ENCODE measurements around the gene ALOXE3. TPM values are rescaled to one million over a fixed set of nuclear protein-coding genes. Genes with fewer than 3 reads are reported as not detected.

The ALOXE3 gene
- total RNA-seq, 1 donor from 2014 or later, result not detected

DNA sequence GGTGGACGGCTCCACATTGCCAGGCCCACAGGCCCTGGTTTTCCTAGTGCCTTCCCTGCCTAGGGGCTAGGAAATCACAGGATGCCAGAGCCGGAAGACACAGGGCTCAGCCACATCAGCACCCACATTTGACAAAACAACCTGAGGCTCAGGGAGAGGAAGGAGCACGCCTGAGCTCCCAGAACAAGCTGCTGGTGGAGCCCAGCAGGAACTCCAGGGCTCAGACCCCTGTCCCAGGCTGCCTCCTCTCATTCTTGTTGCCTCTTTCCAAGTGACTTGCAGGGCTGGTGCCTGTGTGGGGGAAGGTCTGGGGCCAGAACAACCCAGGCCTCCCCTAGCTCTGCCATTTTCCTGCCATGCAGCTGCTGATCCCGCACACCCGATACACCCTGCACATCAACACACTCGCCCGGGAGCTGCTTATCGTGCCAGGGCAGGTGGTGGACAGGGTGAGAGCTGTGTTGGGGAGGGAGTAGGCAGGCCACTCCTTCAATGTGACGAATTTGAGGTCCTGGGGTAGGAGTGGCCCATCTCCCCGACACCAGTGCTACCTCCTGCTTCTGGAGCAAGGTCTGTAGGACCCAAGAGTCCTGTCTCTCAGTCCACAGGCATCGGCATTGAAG is 71.9 kb downstream of the ALOXE3 start:
- H3K4me1 Mint-ChIP-seq, result no peaks in the 10 kb centered on the region
- H3K9ac ChIP-seq, result no peak overlapping the region
- H3K9me3 ChIP-seq (ENCODE audit: low read depth), result no peaks in the 10 kb centered on the region
- no peaks in the 10 kb centered on the region for H3K4me1 ChIP-seq
- no peaks in the 10 kb centered on the region for H3K27me3 ChIP-seq
- H3K4me3 Mint-ChIP-seq, result no peak overlapping the region
- no peaks in the 10 kb centered on the region for H3K36me3 Mint-ChIP-seq
- no peak overlapping the region for H3K27ac Mint-ChIP-seq
- H3K4me3 ChIP-seq, result no peak overlapping the region
- no peak overlapping the region for H2AFZ ChIP-seq (replicated peaks)
- no peak overlapping the region for H3K27ac ChIP-seq
- H3F3A ChIP-seq (ENCODE audit: low read depth), result no peaks in the 10 kb centered on the region
- DNase-seq (ENCODE audit: low spot score), result no peak
- H3K79me2 ChIP-seq (ENCODE audit: low read depth), result no peaks in the 10 kb centered on the region
- no peaks in the 10 kb centered on the region for H3K9me3 Mint-ChIP-seq
- TF ChIP-seq EZH2 (IDR thresholded peaks at IDR 0.05) (no peak), EZH2phosphoT487 (IDR thresholded peaks at IDR 0.05) (no peak)
- TF ChIP-seq, protein P1, sequence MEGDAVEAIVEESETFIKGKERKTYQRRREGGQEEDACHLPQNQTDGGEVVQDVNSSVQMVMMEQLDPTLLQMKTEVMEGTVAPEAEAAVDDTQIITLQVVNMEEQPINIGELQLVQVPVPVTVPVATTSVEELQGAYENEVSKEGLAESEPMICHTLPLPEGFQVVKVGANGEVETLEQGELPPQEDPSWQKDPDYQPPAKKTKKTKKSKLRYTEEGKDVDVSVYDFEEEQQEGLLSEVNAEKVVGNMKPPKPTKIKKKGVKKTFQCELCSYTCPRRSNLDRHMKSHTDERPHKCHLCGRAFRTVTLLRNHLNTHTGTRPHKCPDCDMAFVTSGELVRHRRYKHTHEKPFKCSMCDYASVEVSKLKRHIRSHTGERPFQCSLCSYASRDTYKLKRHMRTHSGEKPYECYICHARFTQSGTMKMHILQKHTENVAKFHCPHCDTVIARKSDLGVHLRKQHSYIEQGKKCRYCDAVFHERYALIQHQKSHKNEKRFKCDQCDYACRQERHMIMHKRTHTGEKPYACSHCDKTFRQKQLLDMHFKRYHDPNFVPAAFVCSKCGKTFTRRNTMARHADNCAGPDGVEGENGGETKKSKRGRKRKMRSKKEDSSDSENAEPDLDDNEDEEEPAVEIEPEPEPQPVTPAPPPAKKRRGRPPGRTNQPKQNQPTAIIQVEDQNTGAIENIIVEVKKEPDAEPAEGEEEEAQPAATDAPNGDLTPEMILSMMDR (IDR thresholded peaks at IDR 0.05), result no peak
- H3K27me3 Mint-ChIP-seq (ENCODE audit: insufficient read depth, low read depth), result peaks cover 14% of the 10 kb centered on the region
- H3K36me3 ChIP-seq, result no peaks in the 10 kb centered on the region
- no peak overlapping the region for H3K4me2 ChIP-seq
- no peaks in the 10 kb centered on the region for H4K20me1 ChIP-seq (ENCODE audit: low read depth)

Small RNA genes within 50 kb of the gene (microRNA-seq; reads per million reads assigned to microRNA genes)
- gene MIR4314 (not detected), gene MIR6883 (not detected)

Small RNA genes within 50 kb of the gene (small RNA-seq; reads per million reads assigned to genes)
- gene MIR4314, result not detected

Other genes starting within 250 kb of the ALOXE3 start
- 12.8 and 28.0 TPM in 2 replicates for gene CHD3, start 229.7 kb downstream of the ALOXE3 start, total RNA-seq (ENCODE audit: low replicate concordance)
- gene RNF227, start 202.2 kb downstream of the ALOXE3 start, total RNA-seq (ENCODE audit: low replicate concordance), result 4.0 and 4.8 TPM in 2 replicates
- 1.0 and 2.7 TPM in 2 replicates for gene KCNAB3, start 188.7 kb downstream of the ALOXE3 start, total RNA-seq (ENCODE audit: low replicate concordance)
- gene TRAPPC1, start 186.6 kb downstream of the ALOXE3 start, total RNA-seq (ENCODE audit: low replicate concordance), result 9.8 and 30.9 TPM in 2 replicates
- gene CNTROB, start 186.3 kb downstream of the ALOXE3 start, total RNA-seq (ENCODE audit: low replicate concordance), result 21.2 and 48.8 TPM in 2 replicates
- 0.37 TPM in 1 of 2 replicates, not detected in the other for gene GUCY2D, start 115.9 kb downstream of the ALOXE3 start, total RNA-seq (ENCODE audit: low replicate concordance)
- 0.06 TPM in 1 of 2 replicates, not detected in the other for gene ALOX15B, start 79.5 kb downstream of the ALOXE3 start, total RNA-seq (ENCODE audit: low replicate concordance)
- gene ALOX12B, start 30.8 kb downstream of the ALOXE3 start, total RNA-seq (ENCODE audit: low replicate concordance), result 0.28 TPM in 1 of 2 replicates, not detected in the other
- 2.0 TPM in 1 of 2 replicates, not detected in the other for gene HES7, start 5.6 kb upstream of the ALOXE3 start, total RNA-seq (ENCODE audit: low replicate concordance)
- gene PER1, start 33.9 kb upstream of the ALOXE3 start, total RNA-seq (ENCODE audit: low replicate concordance), result 3.2 and 11.4 TPM in 2 replicates
- gene VAMP2, start 44.4 kb upstream of the ALOXE3 start, total RNA-seq (ENCODE audit: low replicate concordance), result 9.4 and 11.7 TPM in 2 replicates
- gene TMEM107, start 57.9 kb upstream of the ALOXE3 start, total RNA-seq (ENCODE audit: low replicate concordance), result 26.0 and 45.5 TPM in 2 replicates
- 0.71 and 4.1 TPM in 2 replicates for gene BORCS6, start 71.7 kb upstream of the ALOXE3 start, total RNA-seq (ENCODE audit: low replicate concordance)
- 149 and 156 TPM in 2 replicates for gene AURKB, start 92.1 kb upstream of the ALOXE3 start, total RNA-seq (ENCODE audit: low replicate concordance)
- 6.4 and 10.4 TPM in 2 replicates for gene CTC1, start 129.5 kb upstream of the ALOXE3 start, total RNA-seq (ENCODE audit: low replicate concordance)
- gene PFAS, start 130.8 kb upstream of the ALOXE3 start, total RNA-seq (ENCODE audit: low replicate concordance), result 64.6 and 83.5 TPM in 2 replicates
- 11.9 and 19.9 TPM in 2 replicates for gene RANGRF, start 170.2 kb upstream of the ALOXE3 start, total RNA-seq (ENCODE audit: low replicate concordance)
- gene SLC25A35, start 176.9 kb upstream of the ALOXE3 start, total RNA-seq (ENCODE audit: low replicate concordance), result 0.67 and 1.1 TPM in 2 replicates
- gene ARHGEF15, start 191.7 kb upstream of the ALOXE3 start, total RNA-seq (ENCODE audit: low replicate concordance), result 0.07 and 0.50 TPM in 2 replicates
- not detected in 2 replicates for gene ODF4, start 221.3 kb upstream of the ALOXE3 start, total RNA-seq (ENCODE audit: low replicate concordance)

Measured in neural progenitor cell (in vitro differentiated cells).